ENCODE data around the gene KCNMB4.

- TF ChIP-seq, protein P1, sequence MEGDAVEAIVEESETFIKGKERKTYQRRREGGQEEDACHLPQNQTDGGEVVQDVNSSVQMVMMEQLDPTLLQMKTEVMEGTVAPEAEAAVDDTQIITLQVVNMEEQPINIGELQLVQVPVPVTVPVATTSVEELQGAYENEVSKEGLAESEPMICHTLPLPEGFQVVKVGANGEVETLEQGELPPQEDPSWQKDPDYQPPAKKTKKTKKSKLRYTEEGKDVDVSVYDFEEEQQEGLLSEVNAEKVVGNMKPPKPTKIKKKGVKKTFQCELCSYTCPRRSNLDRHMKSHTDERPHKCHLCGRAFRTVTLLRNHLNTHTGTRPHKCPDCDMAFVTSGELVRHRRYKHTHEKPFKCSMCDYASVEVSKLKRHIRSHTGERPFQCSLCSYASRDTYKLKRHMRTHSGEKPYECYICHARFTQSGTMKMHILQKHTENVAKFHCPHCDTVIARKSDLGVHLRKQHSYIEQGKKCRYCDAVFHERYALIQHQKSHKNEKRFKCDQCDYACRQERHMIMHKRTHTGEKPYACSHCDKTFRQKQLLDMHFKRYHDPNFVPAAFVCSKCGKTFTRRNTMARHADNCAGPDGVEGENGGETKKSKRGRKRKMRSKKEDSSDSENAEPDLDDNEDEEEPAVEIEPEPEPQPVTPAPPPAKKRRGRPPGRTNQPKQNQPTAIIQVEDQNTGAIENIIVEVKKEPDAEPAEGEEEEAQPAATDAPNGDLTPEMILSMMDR (conservative IDR thresholded peaks at IDR 0.05), result no peak
- TF ChIP-seq EZH2 (IDR thresholded peaks at IDR 0.05; ENCODE audit: low read depth), result no peak
These were observed 42.1 kb downstream of the KCNMB4 start for GRCh38 chr12:70408004-70408790.
